Measurements from ENCODE around the gene INVS. TPM values are rescaled to one million over a fixed set of nuclear protein-coding genes. Genes with fewer than 3 reads are reported as not detected.
"Not testable (repeated sequence)": the region's sequence is repeated elsewhere in the genome, so short reads cannot be mapped to it uniquely, and the experiment has no call there.

INVS gene
- total RNA-seq, 2 donors from 2014 or later = 7.9 to 9.3 TPM

DNA sequence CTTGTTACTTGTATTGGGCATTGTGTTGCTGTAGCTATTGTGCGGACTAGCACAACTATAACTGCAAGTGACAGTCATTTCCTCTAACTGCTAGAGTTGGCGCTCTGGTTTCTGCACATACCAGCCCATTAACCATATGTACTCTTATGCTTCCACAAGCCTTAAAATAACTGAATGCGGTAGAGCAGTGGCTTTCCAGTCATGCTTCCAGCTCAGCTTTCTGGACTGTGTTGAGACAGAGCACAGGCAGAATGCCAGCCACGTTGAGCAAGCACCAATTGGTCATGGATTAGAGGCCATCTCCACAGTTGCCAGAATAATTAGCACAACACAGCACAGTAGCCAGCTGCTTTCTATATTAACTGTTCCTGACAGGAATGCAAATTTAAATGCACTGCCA is 12.2 kb downstream of the INVS start:
- intact Hi-C loops (cut with DNase I) = no loop called here
- ATAC-seq (peak; percentile 99), DNase-seq (peak; percentile 90)

GRCh38 chr9:100112677-100113336 is 13.8 kb downstream of the INVS start:
- no peak for ATAC-seq
- intact Hi-C loops (cut with DNase I) = no loop called here
- no peak for DNase-seq

DNA sequence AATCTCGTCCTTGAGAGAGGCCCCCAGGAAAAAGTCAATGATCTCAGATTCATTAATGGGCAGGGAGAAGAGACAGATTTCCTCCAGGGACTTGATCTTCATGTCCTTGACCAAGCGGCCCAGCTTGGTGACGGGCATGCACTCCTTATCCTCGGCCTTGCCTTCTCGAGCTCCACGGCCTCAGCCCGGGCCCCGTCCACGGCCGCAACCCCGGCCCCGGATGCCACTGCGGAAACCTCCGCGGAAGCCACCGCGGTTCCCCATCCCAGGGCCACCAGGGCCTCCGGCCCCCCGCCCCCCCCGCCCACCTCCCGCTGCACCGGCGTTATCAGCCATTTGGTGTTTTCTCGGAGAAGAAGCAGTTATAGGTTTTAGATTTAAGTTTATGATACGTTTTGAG is 18.3 kb downstream of the INVS start:
- no peak for ATAC-seq
- no peak for DNase-seq
- intact Hi-C loops (cut with DNase I) = no loop called here

DNA sequence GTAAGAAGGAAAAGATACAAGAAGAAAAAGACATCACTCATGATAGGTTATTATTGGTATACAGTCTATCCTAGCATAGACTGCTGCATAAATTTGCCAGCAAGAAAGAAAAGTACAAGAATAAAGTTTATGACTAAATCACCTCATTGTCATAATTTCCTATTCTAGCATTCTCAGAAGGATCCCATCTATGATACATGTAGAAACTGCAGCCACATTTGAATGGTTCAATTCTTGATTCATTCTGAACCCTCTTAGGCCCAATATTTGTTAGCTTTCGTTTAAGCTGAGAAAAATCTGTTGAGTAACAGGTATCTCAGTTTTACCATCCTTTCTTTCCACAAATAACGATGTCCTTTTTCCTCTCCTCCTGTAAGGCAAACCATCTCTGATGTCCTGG is 21.2 kb downstream of the INVS start:
- DNase-seq (no peak), ATAC-seq (no peak)
- intact Hi-C loops (cut with DNase I) = loop anchor here in 1 of 2 donors (10.0 kb wide), 1 partner anchor 55 kb away; no protein-coding TSS in a partner anchor

- intact Hi-C loops (cut with DNase I) = loop anchor here in 1 of 2 donors (10.0 kb wide), 1 partner anchor 50 kb away; no protein-coding TSS in a partner anchor
- ATAC-seq = no peak
- no peak for DNase-seq
These were observed 26.2 kb downstream of the INVS start for GRCh38 chr9:100125236-100125635.

DNA sequence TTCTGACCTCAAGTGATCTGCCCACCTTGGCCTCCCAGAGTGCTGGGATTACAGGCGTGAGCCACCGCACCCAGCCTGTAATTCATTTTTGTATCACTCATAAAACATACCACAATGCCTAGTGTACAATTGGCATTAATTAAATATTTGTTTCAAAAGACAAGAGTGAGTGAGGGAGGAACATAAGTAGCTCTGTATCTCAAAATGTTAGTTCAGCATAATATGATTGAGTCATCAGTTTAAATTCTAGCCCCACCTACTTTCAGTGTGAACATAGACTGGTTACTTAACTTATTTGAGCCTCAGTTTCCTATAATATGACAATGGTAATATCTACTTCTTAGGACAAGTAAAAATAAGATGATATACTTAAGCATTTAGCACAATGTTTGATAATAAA is 26.9 kb downstream of the INVS start:
- ATAC-seq (no peak), DNase-seq (no peak)
- intact Hi-C loops (cut with DNase I) = loop anchor here in 1 of 2 donors (10.0 kb wide), 1 partner anchor 49 kb away; no protein-coding TSS in a partner anchor

DNA sequence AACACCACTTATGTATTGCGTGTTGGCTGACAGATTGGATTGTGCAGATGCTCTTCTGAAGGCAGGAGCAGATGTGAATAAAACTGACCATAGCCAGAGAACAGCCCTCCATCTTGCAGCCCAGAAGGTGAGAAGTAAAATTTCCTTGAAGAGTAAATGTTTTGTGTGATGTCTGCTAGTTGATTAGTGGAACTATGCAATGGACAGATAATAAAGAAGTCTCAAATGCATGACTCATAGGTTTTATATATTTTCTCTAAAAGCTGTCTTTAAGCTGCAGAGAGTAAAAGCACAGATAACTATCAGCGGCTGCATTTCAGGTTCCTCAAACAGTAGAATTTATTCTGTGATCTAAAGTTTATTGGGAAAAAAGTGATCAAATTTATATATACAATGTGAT is 27.4 kb downstream of the INVS start:
- ATAC-seq (no peak), DNase-seq (no peak)
- intact Hi-C loops (cut with DNase I) = loop anchor here in 1 of 2 donors (10.0 kb wide), 1 partner anchor 48 kb away; no protein-coding TSS in a partner anchor

DNA sequence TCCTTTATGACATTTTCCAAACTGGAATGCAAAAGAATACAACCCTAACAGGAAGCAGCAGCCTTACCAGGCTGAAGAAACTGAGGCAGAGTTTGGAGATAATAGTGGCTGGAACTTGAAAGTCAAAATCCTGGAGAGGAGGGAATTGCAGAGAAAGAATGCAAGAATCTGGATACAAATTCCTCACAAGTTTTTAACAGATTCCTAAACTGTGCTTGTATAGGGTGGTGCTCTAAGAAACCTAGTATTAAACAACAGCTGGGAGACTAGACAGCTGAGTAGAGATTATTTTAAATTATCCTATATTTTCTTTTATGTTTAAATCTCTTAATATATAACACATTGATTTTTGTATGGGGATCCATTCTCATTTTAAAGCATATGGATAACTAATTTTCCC is 30.7 kb downstream of the INVS start:
- DNase-seq (no peak), ATAC-seq (no peak)
- intact Hi-C loops (cut with DNase I) = loop anchor here in 1 of 2 donors (10.0 kb wide), 1 partner anchor 45 kb away; no protein-coding TSS in a partner anchor

- no peak for DNase-seq
- ATAC-seq = no peak
- intact Hi-C loops (cut with DNase I) = no loop called here
These were observed 32.2 kb downstream of the INVS start for GRCh38 chr9:100131216-100131615.

- DNase-seq (no peak), ATAC-seq (no peak)
- intact Hi-C loops (cut with DNase I) = no loop called here
These were observed 32.9 kb downstream of the INVS start for GRCh38 chr9:100131875-100132430.

- intact Hi-C loops (cut with DNase I) = no loop called here
- ATAC-seq (no peak), DNase-seq (no peak)
These were observed 35.7 kb downstream of the INVS start for GRCh38 chr9:100134731-100135130.

DNA sequence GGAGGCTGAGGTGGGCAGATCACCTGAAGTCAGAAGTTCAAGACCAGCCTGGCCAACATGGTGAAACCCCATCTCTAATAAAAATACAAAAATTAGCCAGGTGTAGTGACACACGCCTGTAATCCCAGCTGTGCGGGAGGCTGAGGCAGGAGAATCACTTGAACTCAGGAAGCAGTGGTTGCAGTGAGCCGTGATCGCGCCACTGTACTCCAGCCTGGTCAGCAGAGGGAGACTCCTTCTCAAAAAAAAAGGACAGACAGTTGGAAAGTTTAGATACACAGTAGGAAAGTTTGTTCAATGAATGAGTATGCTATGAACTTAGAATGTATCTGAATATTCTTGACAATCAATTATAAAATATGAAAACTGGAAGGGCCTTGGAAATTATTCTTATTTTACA is 37.8 kb downstream of the INVS start:
- DNase-seq; intact Hi-C loops (cut with DNase I); ATAC-seq: not testable (repeated sequence)

GRCh38 chr9:100140303-100140702 is 41.3 kb downstream of the INVS start:
- DNase-seq; ATAC-seq; intact Hi-C loops (cut with DNase I): not testable (repeated sequence)

- DNase-seq; ATAC-seq; intact Hi-C loops (cut with DNase I): not testable (repeated sequence)
These were observed 42.8 kb downstream of the INVS start for GRCh38 chr9:100141862-100142261.

DNA sequence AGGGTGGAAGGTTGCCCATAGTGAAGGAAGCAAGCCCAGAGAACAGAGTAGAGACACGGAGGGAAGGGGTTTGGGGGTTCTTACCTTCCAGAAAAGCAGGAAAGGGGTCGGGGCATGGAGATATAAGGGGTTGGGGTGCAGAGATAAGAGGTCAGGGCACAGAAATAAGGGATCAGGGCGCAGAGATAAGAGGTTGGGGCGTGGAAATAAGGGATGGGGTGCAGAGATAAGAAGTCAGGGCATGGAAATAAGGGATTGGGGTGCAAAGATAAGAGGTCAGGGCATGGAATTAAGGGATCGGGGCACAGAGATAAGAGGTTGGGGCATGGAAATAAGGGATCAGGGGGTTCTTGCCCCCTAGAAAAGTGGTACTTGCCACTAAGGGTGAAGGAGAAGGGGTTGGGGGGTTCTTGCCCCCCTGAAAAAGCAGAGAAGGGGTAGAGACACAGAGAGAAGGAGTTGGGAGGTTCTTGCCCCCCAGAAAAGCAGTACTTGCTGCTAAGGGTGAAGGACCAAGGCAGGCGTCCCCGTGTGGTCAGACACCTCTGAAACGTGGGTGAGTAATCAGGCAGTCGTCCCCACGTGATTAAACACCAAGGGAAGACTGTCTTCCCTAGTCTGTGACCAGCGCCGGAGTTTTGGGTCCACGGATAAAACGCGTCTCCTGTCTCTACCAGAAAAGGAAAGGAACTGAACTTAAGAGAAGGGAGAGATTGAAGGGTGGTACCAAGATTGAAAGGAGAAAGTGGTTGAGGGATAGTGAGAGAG is 46.3 kb downstream of the INVS start:
- ATAC-seq; intact Hi-C loops (cut with DNase I); DNase-seq: not testable (repeated sequence)

DNA sequence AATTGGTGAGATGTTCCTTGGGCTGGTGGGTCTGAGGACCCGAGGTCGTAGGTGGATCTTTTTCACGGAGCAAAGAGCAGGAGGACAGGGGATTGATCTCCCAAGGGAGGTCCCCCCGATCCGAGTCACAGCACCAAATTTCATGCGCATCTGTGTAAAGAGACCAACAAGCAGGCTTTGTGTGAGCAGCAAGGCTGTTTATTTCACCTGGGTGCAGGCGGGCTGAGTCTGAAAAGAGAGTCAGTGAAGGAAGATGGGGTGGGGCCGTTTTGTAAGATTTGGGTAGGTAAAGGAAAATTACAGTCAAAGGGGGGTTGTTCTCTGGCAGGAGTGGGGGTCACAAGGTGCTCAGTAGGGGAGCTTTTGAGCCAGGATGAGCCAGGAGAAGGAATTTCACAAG is 46.9 kb downstream of the INVS start:
- intact Hi-C loops (cut with DNase I); ATAC-seq; DNase-seq: not testable (repeated sequence)

GRCh38 chr9:100150214-100150613 is 51.2 kb downstream of the INVS start:
- no peak for ATAC-seq
- intact Hi-C loops (cut with DNase I) = no loop called here
- DNase-seq = no peak

GRCh38 chr9:100160021-100160420 is 61.0 kb downstream of the INVS start:
- intact Hi-C loops (cut with DNase I) = no loop called here
- no peak for ATAC-seq
- no peak for DNase-seq

- no peak for DNase-seq
- no peak for ATAC-seq
- intact Hi-C loops (cut with DNase I) = no loop called here
These were observed 68.1 kb downstream of the INVS start for GRCh38 chr9:100167176-100167575.
